ENCODE data around the gene UBR2. TPM values are rescaled to one million over a fixed set of nuclear protein-coding genes. Genes with fewer than 3 reads are reported as not detected.
A peak's percentile ranks its signal among the peaks of the same experiment; 100 is the strongest.

UBR2 gene
- total and polyA plus RNA-seq, 9 of the 15 experiments (the other 6 are each of a cell fraction or from before 2014, with no cell fraction given) = 9.1 to 38.9 (median 23.4) TPM

- under 1% methylated on average over 11 of the region's 11 CpGs for WGBS (ENCODE audit: insufficient coverage, low coverage, missing lambda C conversion rate)
- FAIRE-seq = no peak
- Histone ChIP-seq H2AFZ (ENCODE audit: low read depth, low read length) (peak overlapping the region; percentile 91), H3K36me3 (ENCODE audit: control insufficient read depth, insufficient read depth, low read length) (peaks cover 7% of the 10 kb centered on the region; the same call in 2 of the 3 replicates), H3K4me3 (peak overlapping the region; percentile 61), H3K9ac (ENCODE audit: insufficient read depth in 1 of 2, low read depth in 2 of 2, low read length in 2 of 2) (peak overlapping the region; percentile 82 to 95), H4K20me1 (replicated peaks; ENCODE audit: control insufficient read depth, insufficient read depth, low read length) (no peaks in the 10 kb centered on the region), H3K9me3 (replicated peaks; ENCODE audit: control insufficient read depth, insufficient read depth, low read depth, low read length) (no peaks in the 10 kb centered on the region), H3K4me2 (ENCODE audit: insufficient read depth, low read length) (peak overlapping the region; percentile 97), H3K79me2 (ENCODE audit: control insufficient read depth, insufficient read depth, low read length) (peaks cover 55% of the 10 kb centered on the region), H3K4me1 (replicated peaks in 1 of 2; ENCODE audit: control insufficient read depth in 2 of 2, insufficient read depth in 2 of 2, low read length in 2 of 2) (peaks cover 4 to 8% of the 10 kb centered on the region in 2 experiments; a peak in 4 of 5 replicates), H3K9me1 (ENCODE audit: control insufficient read depth, insufficient read depth, low read length) (no peaks in the 10 kb centered on the region), H3K27ac (ENCODE audit: extremely low read depth, low read depth, low read length) (peak overlapping the region; percentile 84), H3K27me3 (ENCODE audit: control insufficient read depth in 2 of 2, insufficient read depth in 2 of 2, low read length in 2 of 2) (no peaks in the 10 kb centered on the region)
- POLR2A ChIA-PET = interaction anchor here (0.6 to 3.4 kb wide), 14 partner anchors 11 to 477 kb away, joined by 3 to 17 read pairs (median 4); partner anchors contain the start of genes BICRAL, RPL7L1 and TBCC
- ATAC-seq = no peak
- no peak for DNase-seq (ENCODE audit: extremely low read depth in 1 of 4, low spot score in 3 of 4)
- no TSS peak for BruUV-seq (replicated peaks)
- in situ Hi-C loops (cut with MboI) = no loop called here
- intact Hi-C loops (cut with micrococcal nuclease) = loop anchor here (2.0 to 5.0 kb wide), 2 partner anchors 162 to 183 kb away; partner anchors contain the start of gene TBCC
- CTCF ChIA-PET (ENCODE audit: low intra/inter-chr PET ratio) = interaction anchor here (1.8 kb wide), 1 partner anchor 162 kb away, joined by 4 read pairs; no protein-coding TSS in a partner anchor
- TF ChIP-seq TCF7 (IDR thresholded peaks at IDR 0.05; ENCODE audit: borderline replicate concordance) (no peak), ZNF766 (CRISPR knock-in tag; conservative IDR thresholded peaks at IDR 0.05) (no peak), KAT7 (CRISPR knock-in tag; IDR thresholded peaks at IDR 0.05; ENCODE audit: borderline replicate concordance) (peak; percentile 88; the same call in 1 of the 2 replicates), ZNF830 (CRISPR knock-in tag; IDR thresholded peaks at IDR 0.05) (no peak), RBBP5 (IDR thresholded peaks at IDR 0.05; ENCODE audit: borderline replicate concordance, insufficient read depth, low read length, poor library complexity, severe bottlenecking) (peak; percentile 71), TEAD2 (tag; IDR thresholded peaks at IDR 0.05) (no peak), BACH1 (tag; IDR thresholded peaks at IDR 0.05) (no peak), ZNF639 (CRISPR knock-in tag; conservative IDR thresholded peaks at IDR 0.05 in 1 of 2, IDR thresholded peaks at IDR 0.05 in 1 of 2) (no peak), ZNF143 (CRISPR knock-in tag; IDR thresholded peaks at IDR 0.05) (no peak), FOSL1 (tag; conservative IDR thresholded peaks at IDR 0.05) (peak; percentile 25; the same call in 1 of the 2 replicates), SIN3A (IDR thresholded peaks at IDR 0.05; ENCODE audit: borderline replicate concordance in 2 of 2, control insufficient read depth in 1 of 2, low read depth in 2 of 2, low read length in 2 of 2) (0 out of 4 replicates have a peak, but pooled peaks of 1 of the 2 experiments have one; percentile 27), ZNF583 (CRISPR knock-in tag; IDR thresholded peaks at IDR 0.05) (0 out of 2 replicates have a peak, but pooled peaks have one; percentile 8)
- TF ChIP-seq, protein P1, sequence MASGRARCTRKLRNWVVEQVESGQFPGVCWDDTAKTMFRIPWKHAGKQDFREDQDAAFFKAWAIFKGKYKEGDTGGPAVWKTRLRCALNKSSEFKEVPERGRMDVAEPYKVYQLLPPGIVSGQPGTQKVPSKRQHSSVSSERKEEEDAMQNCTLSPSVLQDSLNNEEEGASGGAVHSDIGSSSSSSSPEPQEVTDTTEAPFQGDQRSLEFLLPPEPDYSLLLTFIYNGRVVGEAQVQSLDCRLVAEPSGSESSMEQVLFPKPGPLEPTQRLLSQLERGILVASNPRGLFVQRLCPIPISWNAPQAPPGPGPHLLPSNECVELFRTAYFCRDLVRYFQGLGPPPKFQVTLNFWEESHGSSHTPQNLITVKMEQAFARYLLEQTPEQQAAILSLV (tag; IDR thresholded peaks at IDR 0.05) = no peak
- TF ChIP-seq, protein P2, sequence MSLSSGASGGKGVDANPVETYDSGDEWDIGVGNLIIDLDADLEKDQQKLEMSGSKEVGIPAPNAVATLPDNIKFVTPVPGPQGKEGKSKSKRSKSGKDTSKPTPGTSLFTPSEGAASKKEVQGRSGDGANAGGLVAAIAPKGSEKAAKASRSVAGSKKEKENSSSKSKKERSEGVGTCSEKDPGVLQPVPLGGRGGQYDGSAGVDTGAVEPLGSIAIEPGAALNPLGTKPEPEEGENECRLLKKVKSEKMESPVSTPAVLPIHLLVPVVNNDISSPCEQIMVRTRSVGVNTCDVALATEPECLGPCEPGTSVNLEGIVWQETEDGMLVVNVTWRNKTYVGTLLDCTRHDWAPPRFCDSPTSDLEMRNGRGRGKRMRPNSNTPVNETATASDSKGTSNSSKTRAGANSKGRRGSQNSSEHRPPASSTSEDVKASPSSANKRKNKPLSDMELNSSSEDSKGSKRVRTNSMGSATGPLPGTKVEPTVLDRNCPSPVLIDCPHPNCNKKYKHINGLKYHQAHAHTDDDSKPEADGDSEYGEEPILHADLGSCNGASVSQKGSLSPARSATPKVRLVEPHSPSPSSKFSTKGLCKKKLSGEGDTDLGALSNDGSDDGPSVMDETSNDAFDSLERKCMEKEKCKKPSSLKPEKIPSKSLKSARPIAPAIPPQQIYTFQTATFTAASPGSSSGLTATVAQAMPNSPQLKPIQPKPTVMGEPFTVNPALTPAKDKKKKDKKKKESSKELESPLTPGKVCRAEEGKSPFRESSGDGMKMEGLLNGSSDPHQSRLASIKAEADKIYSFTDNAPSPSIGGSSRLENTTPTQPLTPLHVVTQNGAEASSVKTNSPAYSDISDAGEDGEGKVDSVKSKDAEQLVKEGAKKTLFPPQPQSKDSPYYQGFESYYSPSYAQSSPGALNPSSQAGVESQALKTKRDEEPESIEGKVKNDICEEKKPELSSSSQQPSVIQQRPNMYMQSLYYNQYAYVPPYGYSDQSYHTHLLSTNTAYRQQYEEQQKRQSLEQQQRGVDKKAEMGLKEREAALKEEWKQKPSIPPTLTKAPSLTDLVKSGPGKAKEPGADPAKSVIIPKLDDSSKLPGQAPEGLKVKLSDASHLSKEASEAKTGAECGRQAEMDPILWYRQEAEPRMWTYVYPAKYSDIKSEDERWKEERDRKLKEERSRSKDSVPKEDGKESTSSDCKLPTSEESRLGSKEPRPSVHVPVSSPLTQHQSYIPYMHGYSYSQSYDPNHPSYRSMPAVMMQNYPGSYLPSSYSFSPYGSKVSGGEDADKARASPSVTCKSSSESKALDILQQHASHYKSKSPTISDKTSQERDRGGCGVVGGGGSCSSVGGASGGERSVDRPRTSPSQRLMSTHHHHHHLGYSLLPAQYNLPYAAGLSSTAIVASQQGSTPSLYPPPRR (CRISPR knock-in tag; IDR thresholded peaks at IDR 0.05; ENCODE audit: borderline replicate concordance) = 0 out of 2 replicates have a peak, but pooled peaks have one; percentile 40
Observed at GRCh38 chr6:42564506-42564825, 637 bp downstream of the UBR2 start.
